HG03060 (cell line): ENCODE data around the gene EFCAB12.
"Not testable (repeated sequence)": the region's sequence is repeated elsewhere in the genome, so short reads cannot be mapped to it uniquely, and the experiment has no call there.

ENCODE experiments used
- ATAC-seq: cut with Tn5 transposase; IDR thresholded peaks from one replicate; pipeline ENCODE4 v1.9.1; 2021; ENCODE audit warnings: low read depth, moderate number of reproducible peaks; ENCODE audit not compliant: unreplicated experiment

The EFCAB12 gene

DNA sequence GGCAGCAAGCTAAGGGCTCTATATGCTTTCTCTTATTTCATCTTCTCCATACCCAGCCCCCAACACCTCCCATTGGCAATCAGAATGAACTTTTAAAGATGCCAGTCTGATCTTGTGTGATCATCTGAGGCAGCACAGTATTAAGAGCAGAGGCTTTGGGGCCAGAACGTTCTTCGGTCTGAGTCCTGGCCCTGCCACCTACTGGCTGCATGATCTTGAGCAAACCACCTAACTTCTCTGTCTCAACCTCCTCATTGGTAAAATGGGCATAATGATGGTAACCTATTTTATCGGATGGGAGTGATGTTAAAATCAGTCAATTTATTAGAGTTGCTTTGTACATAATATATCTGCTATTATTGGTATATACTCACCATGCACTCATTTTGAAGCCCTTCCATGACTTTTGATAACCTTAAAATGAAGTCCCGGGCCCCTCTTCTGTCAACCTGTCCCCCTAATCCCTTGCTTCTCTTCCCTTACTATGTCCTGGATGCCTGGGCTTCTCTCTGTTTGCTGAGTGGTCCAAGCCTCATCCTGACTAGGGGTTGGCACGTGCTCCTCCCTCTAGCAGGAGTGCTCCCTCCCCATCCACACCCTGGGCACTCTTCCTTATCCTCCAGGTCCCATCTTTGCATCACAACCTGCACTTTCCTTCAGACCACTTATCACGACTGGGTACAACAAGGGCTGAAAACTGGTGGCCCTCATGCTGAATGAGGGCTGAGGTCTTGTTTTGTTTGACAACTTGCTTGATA, 6.3 kb downstream of the EFCAB12 start:
- ATAC-seq = no peak

DNA sequence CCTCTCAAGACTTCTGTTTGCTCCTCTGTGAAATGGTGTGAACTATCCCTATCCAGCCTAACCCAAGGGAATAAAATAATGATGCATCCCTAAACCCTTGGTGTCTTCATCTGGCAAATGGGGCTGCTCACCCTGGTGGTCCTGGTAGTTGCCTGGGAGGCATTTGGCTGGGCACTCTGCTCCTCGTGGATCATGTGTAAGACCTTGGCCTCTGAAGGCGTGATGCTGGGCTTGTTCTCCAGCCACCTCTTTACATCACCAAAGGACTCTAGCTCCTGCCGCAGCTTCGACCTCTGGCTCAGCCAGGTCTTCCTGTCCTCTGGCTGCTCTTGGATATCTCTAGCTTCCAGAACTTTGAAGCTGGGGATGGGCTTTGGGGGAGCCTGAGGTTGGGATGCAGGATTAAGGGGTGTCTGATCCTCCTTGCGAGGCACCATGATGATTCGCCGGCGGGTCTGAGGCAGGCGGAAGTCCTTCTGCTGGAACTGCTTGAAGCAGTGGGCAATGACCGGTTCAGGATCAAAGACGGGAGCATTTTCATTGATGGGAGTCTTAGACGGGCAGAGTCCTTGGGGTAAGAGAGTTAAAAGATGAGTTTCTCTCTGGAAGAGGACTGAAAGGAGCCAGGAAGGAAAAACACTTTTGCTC, 7.1 kb downstream of the EFCAB12 start:
- ATAC-seq = no peak

DNA sequence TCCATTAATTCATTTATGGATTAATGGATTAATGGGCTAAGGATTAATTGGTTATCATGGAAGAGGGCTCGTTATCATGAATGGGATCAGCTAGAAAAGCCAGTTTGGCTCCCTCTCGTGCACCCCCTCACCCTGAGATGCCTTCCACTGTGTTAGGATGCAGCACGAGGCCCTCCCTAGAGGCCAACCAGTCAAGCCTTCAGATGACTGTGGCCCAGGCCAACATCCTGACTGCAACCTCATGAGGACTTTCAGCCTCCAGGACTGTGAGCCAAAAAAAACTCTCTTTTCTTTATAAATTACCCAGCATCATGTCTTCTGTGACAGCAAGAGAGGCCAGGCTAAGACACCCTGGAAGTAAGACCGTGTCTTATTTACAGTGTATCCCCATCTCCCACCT, 9.0 kb downstream of the EFCAB12 start:
- no peak for ATAC-seq

DNA sequence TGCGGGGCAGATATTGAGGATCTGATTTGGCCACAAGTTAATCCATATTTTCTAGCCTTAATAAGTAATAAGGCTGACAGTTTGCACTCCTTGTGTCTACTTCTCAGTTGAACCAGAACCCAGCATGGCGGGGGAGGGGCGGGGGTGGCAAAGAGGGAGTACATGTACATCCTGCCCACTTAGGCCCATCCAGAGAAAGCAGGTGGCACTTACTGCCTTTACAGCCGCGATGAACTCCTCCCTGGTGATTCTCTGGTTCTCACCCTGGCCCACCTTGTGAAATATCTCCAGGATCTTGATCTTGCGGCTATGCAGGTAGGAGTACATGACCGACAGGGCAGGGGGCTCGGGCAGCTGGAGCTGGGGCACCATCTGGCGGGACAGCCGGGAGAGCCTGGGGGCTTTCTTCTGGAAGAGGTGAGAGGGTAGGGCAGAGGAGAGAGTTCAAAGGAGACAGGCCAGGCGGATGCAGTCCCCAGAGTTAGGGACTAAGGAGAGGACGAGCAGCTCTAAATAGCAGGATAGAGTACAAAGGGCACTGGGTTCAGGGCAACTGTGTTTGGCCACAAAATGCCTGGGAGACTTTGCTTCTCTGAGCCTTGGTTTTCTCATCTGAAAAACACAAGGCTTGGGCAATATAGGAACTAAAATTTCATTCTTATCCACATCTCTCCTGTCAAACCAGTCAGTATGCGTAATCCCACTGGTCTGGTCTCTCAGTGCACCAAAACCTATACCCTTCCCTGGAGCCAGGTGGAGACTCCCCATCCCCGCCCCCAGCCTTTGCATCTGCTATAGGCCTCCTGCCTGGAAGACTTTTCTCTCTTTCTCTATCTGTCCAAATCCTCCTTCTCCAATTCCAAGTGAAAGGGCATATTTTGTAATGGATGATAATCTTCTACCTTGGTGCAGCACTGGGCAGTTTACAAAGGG, 10.1 kb downstream of the EFCAB12 start:
- ATAC-seq = no peak

DNA sequence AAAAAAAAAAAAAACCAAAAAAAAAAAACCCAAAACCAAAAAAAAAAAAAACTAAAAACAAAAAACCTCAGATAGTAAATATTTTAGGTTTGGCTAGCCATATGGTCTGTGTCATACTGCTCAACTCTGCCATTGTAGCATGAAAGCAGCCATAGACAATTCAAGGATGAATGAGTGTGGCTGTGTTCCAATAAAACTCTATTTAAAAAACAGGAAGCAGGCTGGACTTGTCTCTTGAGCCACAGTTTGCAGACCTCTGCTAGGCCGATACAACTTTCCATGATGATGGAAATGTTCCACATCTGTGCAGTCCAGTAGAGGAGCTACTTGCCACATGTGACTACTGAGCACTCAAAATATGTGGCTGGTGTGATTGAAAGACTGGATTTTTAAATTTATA, 11.1 kb downstream of the EFCAB12 start:
- ATAC-seq = no peak

DNA sequence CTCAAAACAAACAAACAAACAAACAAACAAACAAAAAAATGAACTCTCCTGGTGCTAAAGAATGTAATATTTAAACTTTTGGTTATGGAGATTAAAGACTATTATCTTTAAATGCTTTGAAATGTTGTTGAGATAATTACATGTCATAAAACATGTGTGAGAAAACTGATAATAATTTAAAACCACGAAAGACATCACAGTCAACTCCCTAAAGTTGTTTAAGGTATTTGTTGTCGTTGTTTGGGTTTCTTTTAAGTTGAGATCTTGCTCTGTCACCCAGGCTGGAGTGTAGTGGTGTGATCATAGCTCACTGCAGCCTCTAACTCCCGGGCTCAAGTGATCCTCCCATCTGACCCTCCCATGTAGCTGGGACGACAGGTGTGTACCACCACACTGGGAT, 12.0 kb downstream of the EFCAB12 start:
- ATAC-seq = no peak

DNA sequence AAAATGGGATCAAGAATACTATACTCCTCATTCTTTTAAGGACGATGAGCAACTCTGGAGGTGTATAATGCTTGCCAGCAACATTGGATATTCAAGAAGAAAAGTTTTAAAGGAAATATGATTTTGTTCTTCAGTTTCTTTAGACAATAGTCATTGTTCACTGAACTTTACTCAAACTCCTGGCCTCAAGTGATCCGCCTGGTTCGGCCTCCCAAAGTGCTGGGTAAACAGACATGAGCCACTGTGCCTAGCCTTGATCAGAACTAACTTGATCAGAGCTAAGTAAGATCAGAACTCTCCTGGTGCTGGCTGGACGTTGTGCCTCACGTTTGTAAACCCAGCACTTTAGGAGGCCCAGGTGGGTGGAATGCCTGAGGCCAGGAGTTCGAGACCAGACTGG, 12.6 kb downstream of the EFCAB12 start:
- no peak for ATAC-seq

DNA sequence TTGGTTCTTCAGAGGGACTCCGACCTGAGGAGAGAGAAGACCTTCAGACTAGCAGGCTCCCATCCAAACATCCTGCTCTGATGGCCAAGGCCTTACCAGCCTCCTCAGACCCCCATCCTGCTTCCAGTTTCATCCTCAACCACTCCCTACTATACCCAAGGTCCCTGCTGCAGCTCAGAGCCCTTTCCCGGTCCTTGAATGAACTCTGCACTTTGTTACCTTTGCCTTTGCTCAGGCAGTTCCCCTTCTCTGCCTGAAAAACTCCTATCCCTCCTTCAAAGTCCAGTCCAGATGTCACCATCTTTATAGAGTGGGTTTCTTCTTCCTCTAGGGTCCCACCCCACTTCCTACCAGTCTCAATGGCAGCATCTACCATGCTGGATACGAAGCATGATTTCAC, 13.1 kb downstream of the EFCAB12 start:
- no peak for ATAC-seq

DNA sequence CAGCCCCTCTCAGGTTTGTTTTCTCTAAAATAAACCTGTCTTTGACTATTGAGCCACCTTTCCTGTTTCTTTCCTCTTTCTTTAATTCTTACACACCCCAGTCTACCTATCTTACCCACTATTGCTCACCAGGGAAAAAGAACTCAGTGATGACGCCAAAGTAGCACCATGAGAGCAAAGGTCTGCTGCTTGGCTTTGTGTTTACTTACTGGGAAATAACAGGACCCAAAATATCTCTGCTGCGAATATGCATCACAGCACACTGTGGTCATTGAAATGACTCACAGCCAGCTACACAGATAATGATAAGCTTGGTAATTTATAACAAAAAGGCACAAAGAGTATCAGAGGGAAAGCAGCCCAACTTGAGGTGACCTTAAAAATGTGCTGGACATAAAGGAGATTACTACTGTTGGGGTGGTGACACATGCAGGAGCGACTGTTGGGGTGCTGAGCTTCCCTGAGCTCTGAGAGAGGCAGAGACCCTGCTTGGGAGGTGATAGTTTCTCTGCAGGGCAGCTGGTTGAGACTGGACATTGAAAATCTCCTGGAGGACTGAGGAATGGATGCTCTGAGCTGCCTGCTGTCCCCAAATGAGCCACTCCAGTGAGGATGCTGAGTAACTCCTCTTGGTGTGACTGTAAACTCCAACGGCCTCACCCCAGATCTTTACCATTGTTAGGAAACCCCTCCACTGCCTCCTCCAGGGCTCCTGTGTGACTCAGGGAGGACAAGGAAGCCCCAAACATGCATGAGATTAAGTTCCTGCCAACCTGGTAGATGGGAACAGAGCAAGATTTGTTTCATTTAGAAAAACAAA, 14.5 kb downstream of the EFCAB12 start:
- peak; percentile 89 for ATAC-seq

DNA sequence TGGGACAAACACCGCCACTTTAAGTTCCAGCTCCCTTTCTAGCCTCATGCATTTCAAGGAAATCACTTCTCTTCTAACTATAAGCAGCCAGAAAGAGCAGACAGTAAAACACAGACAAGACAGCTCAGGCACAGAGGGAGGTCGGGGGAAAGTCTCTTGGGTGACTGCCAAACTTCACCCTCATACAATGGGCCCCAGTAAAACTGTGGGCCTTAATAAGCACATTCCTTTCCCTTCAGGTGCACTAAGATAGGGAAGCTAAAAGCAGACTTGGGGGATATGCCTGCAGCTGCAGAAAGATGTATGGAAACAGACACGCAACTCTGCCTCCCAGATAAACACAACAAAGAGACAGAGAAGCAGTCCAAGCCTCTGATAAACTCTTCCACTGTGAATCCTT, 15.2 kb downstream of the EFCAB12 start:
- not testable (repeated sequence) for ATAC-seq

DNA sequence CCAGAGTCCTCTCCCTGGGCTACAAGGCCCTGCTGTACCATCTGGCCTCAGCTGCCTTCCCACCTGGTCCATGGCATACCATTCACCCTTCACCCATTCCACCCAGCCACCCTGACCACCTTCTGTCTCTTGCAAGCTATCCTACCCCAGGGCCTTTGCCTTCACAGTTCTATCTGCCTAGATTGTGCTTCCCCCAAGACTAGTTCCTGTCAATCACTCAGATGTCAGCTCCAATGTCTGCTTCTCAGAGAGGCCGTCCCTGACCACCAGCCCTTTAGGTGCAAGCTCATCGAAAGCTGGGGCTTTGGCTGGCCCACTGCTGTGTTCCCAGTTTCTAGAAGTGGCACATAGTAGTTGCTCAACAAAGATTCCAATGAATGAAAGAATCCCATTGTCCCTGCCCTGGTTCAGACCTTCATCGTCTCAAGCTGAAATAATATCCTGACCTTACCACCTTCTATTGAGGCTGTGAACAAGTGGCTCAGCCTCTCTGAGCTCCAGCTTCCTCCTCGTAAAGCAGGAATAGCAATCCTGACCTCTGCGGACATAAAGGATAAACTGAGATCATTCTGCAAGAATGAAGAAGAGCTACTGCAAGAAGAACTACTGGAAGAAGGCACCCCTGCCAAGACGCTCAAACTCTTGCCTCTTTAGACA, 15.8 kb downstream of the EFCAB12 start:
- no peak for ATAC-seq

DNA sequence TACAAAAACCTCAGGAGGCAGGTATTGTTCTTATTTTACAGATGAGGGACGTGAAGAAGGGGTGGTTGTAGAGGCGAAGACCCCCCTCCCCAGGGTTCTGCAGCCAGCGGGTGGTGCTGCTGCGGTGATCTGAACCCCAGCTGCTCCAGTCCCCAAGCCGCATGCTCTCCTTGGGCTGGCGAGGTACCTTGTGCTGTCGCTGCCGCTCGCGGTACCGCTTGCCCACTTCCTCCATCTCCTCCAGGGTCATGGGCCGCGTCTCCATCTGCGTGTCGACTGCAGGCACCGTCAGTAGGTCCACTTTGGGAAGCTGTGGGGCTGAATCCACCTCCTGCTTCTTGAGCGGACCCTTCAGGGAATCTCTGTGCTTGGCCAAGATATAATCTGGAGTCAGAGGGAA, 17.5 kb downstream of the EFCAB12 start:
- no peak for ATAC-seq

DNA sequence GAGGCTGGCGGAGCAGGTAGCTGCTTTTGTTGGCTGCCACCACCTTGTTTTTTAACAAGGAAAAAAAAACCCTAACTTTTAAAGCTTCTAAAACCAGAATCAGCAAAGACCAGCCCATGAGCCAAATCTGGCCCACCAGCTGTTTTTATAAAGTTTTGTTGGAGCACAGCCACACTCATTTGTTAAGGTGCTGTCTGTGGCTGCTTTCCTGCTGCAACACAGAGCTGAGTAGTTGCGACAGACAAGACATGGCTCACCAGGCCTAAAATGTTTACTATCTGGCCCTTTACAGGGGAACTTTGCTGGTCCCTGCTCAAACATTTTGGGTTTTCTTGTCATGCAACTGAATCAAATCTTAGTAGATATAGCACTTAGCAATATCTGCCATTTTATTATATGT, 18.9 kb downstream of the EFCAB12 start:
- no peak for ATAC-seq

DNA sequence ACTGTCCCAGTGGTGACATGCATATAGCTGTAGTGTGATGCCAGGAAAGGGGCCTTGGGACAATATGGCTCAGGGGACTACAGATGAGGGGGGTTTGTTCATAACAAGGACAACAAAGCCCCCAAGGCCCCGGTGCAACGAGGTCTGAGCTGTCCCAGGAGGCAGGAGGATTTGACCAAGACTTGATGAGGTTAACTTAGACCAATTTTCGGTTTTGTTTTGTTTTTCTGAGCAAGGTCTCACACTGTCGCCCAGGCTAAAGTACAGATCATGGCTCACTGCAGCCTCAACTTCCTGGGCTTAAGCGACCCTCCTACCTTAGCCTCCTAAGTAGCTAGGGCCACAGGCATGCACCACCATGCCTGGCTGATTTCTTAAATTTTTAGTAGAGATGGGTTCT, 23.8 kb downstream of the EFCAB12 start:
- no peak for ATAC-seq

DNA sequence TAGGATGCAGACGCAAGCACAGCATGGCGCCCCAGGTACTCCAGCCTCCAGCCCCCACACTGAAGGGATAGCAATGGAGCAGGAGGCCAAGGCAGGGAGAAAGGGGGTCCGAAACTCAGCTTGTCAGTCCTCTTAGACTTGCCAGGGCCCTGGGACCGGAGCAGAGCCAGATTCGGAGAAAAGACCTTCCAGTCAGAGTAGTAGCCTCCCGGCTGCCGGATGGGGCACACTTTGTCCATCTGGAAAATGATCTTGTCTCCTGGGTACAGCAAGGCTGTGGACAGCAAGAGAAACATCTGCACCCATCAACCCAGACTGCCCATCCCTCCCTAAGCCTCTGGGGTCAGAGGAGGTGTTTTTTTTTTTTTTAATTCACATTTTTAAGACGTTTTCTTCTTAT, 24.3 kb downstream of the EFCAB12 start:
- ATAC-seq = no peak

DNA sequence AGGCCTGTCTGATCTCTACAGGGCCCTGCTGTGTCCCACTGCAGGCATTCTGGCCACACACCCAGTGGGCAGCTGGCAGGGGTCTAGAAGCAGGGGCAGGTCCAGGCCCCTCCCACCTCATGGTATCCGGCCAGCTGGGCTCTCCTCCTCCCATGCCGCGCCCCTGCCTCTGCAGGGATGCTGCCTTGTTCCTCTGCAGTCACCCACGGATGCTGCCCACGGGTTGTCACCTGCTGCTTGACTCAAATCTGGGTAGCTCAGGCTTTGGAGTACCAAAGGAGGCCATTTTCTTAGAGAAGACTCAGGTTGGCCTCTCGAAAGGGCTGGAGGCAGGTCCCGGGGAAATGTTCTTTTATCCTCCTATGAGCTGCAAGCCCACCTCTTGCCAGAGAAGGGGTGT, 25.0 kb downstream of the EFCAB12 start:
- ATAC-seq = no peak

DNA sequence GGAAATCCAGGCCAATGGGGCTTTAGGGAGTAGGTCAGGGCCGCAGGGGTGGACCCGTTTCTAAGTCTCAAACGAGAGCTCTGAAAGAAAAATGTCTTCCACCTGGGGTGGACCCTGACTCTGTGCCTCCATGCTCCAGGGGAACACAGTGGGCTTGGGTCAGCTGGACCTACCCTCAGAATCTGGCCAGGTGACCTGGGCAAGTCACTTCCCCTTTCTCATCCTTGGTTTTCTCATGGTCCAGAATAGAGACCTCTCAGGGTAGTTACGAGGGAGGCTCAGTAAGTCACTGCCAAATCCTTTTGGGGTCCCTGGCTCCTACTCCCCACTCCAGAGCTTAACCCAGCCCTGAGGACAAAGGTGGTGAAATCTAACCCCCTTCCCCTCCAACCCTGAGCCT, 25.8 kb downstream of the EFCAB12 start:
- ATAC-seq = no peak

DNA sequence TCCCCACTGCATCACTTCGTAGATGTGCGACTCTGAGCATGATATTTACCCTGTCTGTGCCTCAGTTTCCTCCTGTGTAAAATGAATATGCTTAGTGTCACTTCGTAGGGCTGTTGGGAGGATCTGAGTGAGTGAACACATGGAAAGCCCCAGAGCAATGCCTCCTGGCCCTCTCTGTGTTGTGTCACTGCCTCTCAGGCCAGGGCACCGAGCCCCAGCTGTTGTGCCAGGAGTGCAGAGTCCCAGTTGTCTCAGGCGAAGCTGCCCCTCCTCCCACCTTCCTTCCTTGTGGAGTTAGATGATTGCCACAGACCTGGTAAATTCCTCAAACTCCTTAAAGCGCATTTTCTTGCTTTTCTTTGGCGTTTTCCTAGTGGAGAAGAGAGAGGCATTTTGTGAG, 26.2 kb downstream of the EFCAB12 start:
- no peak for ATAC-seq

DNA sequence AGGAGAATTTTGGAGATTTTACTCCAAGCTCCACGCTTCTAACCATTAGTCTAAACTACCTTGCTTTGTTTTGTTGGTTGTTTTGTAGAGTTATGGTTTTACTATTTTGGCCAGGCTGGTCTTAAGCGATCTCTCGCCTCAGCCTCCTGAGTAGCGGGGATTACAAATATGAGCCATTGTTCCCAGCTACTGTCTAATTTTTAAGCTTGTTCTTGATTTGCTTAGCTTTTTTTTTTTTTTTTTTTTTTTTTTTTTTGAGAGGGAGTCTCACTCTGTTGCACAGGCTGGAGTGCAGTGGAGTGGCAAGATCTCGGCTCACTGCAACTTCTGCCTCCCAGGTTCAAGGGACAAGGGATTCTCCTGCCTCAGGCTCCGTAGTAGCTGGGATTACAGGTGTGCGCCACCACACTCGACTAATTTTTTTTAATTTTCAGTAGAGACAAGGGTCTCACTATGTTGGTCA, 28.5 kb downstream of the EFCAB12 start:
- no peak for ATAC-seq
